ENCODE results near the gene C16orf74. TPM values are rescaled to one million over a fixed set of nuclear protein-coding genes. Genes with fewer than 3 reads are reported as not detected.

C16orf74 gene
- total and polyA plus RNA-seq, 3 donors from 2014 or later, result 3.8 to 6.0 (median 4.3) TPM

DNA sequence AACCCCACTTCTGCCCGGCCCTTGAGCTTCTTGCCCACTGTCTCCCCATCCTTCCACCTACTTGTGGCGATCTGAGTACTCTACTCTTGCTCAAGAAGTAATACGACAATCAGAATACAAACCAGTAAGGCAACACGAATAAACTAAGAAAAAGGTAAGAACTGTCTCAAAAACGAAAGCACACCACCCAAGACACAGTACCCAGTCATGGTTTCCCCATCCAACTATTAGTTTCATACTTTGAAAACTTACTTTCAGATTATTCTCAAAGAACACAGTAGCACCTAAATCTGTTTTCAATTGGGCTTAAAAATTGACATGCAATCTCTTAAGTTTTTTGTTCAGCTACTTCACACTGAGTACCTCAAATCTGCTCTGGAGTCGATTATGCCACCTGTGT, 76.1 kb downstream of the C16orf74 start:
- no peaks in the 10 kb centered on the region for H3K9me3 ChIP-seq
- H3K36me3 ChIP-seq (ENCODE audit: low read depth, missing control alignments), result no peaks in the 10 kb centered on the region
- WGBS, 2 donors, result 81 to 86% methylated on average over 6 of the region's 6 CpGs
- intact Hi-C loops (cut with DNase I; ENCODE audit: low total_unique reads), result no loop called here
- peak overlapping the region; percentile 60 to 73 for H3K27ac ChIP-seq
- H3K4me1 ChIP-seq, result peaks cover 21% of the 10 kb centered on the region
- DNase-seq, result no peak
- no peak for TF ChIP-seq POLR2A (IDR thresholded peaks at IDR 0.05)
- no peak for TF ChIP-seq CTCF (IDR thresholded peaks at IDR 0.05)
- H3K27me3 ChIP-seq, result no peaks in the 10 kb centered on the region
- no peak overlapping the region for H3K4me3 ChIP-seq

DNA sequence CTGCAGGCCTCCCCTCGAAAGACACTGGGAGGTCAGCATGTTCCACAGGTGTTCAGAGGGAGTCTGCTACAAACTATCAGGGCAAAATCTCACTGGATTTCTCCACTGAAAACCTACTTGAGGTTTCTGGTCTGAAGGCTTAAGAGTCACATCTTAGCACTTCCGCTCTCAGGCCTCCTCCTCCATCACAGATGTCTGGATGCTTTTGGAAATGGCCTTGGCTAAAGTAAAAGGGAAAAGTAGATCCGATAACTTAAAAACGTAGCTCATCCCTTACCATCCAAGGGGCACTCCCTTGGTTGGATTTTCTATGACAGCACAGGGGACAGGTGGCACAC, 76.5 kb downstream of the C16orf74 start:
- Histone ChIP-seq H3K27ac (peak overlapping the region; percentile 60 to 73), H3K9me3 (no peaks in the 10 kb centered on the region), H3K36me3 (ENCODE audit: low read depth, missing control alignments) (no peaks in the 10 kb centered on the region), H3K4me1 (peaks cover 21% of the 10 kb centered on the region), H3K4me3 (no peak overlapping the region), H3K27me3 (no peaks in the 10 kb centered on the region)
- no peak for DNase-seq
- intact Hi-C loops (cut with DNase I; ENCODE audit: low total_unique reads), result no loop called here
- 36 to 48% methylated on average over 4 of the region's 4 CpGs for WGBS, 2 donors
- TF ChIP-seq POLR2A (IDR thresholded peaks at IDR 0.05), result no peak
- no peak for TF ChIP-seq CTCF (IDR thresholded peaks at IDR 0.05)

DNA sequence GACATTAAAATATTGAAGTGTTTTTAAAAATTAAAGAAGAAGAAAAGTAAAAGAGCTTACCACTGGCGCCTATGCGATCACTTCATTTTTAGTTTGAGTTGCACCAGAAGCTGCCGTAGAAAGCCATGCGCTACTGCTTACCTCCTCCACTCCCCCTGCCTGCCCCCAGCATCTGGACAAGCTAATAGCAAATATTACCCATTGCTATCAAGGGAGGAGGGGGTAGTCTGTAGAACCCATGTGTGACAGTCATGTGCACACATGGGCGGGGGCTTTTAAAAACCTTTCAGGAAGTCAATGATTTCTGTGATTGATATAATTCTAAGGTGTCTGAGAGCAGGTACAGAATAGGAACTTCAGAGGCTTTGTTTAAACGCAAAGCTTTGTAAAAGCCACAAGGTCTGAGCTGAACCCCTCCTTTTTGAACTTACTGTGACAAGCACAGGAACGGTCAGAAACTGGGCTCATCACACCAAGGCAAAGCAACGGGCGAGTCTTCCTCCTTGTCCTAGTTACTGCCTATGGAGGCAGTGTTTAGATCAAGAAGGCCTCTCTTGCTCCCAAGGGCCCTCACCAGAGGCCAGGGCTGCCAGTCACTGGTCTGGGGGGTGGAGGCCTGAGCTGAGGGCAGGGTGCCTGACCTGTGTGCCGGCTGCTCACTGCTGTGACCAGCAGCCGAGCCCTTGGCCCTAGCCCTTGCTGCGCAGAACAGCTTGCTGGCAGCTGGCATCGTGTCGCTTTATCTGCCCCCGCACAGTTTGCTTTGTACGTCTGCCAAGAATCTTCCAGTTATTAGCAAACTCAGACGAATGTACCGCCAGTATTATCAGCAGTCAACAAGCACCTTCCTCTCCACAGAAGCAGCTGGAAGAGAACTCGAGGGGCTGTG, 77.1 kb downstream of the C16orf74 start:
- H3K36me3 ChIP-seq (ENCODE audit: low read depth, missing control alignments), result no peaks in the 10 kb centered on the region
- no peak overlapping the region for H3K4me3 ChIP-seq
- no peaks in the 10 kb centered on the region for H3K27me3 ChIP-seq
- peaks cover 21% of the 10 kb centered on the region for H3K4me1 ChIP-seq
- H3K9me3 ChIP-seq, result no peaks in the 10 kb centered on the region
- intact Hi-C loops (cut with DNase I; ENCODE audit: low total_unique reads), result no loop called here
- WGBS, 2 donors, result 38 to 57% methylated on average over 18 to 19 of the region's 19 CpGs
- TF ChIP-seq POLR2A (IDR thresholded peaks at IDR 0.05) (no peak), CTCF (IDR thresholded peaks at IDR 0.05) (no peak)
- DNase-seq, result peak; percentile 92
- peak overlapping the region; percentile 60 to 73 for H3K27ac ChIP-seq

DNA sequence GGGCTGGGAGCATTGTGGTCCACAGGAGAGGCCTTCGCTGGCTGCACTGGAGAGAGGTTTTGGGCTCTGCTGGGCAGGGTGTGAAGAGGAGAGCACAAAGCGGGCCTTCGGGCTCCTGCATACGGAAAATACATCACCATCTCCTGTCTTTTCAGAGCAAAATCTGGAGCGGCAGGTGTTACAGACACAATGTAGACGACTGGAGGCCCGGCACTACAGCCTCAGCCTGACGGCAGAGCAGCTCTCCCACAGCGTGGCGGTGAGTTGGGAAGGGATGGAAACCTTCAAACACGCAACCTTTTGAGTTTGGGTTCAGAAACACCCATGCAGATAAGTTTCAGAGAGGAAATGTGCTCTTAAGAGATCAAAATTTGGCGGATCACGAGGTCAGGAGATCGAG, 80.1 kb downstream of the C16orf74 start:
- H3K27ac ChIP-seq, result no peak overlapping the region
- DNase-seq, result no peak
- H3K4me3 ChIP-seq, result no peak overlapping the region
- no peaks in the 10 kb centered on the region for H3K36me3 ChIP-seq (ENCODE audit: low read depth, missing control alignments)
- intact Hi-C loops (cut with DNase I; ENCODE audit: low total_unique reads), result no loop called here
- H3K4me1 ChIP-seq, result peaks cover 21% of the 10 kb centered on the region
- TF ChIP-seq POLR2A (IDR thresholded peaks at IDR 0.05) (no peak), CTCF (IDR thresholded peaks at IDR 0.05) (no peak)
- WGBS, 2 donors, result 94 to 95% methylated on average over 14 of the region's 14 CpGs
- H3K27me3 ChIP-seq, result no peaks in the 10 kb centered on the region
- no peaks in the 10 kb centered on the region for H3K9me3 ChIP-seq
